Stimulated activated CD4-positive, alpha-beta T cell treated with anti-CD3 and anti-CD28 coated beads, Interleukin-1b, Interleukin-23, amount 100 ng/mL, for 4 hours (primary cell): ENCODE measurements around the gene ACAA2.
A peak's percentile ranks its signal among the peaks of the same experiment; 100 is the strongest.
"Not testable (repeated sequence)": the region's sequence is repeated elsewhere in the genome, so short reads cannot be mapped to it uniquely, and the experiment has no call there.

Experiments
- DNase-seq, 2 donors: peaks; one replicate each; pipeline ENCODE4 v3.0.0-alpha.2; 2020; ENCODE audit warnings: low read depth in 2 of 2

The ACAA2 gene

GRCh38 chr18:49844903-49845302 is 31.6 kb upstream of the ACAA2 start:
- DNase-seq: no peak

- DNase-seq: no peak
These were observed 30.7 kb upstream of the ACAA2 start for GRCh38 chr18:49843778-49844625.

- no peak for DNase-seq
These were observed 29.8 kb upstream of the ACAA2 start for GRCh38 chr18:49843131-49843530.

- no peak for DNase-seq
These were observed 29.3 kb upstream of the ACAA2 start for GRCh38 chr18:49842656-49843055.

- DNase-seq: no peak
These were observed 28.2 kb upstream of the ACAA2 start for GRCh38 chr18:49841236-49842217.

- no peak for DNase-seq
These were observed 25.7 kb upstream of the ACAA2 start for GRCh38 chr18:49839012-49839411.

GRCh38 chr18:49838381-49838780 is 25.0 kb upstream of the ACAA2 start:
- DNase-seq: no peak

- no peak for DNase-seq
These were observed 24.6 kb upstream of the ACAA2 start for GRCh38 chr18:49837889-49838288.

GRCh38 chr18:49837316-49837835 is 24.0 kb upstream of the ACAA2 start:
- DNase-seq: not testable (repeated sequence)

- no peak for DNase-seq
These were observed 22.1 kb upstream of the ACAA2 start for GRCh38 chr18:49835405-49835804.

GRCh38 chr18:49834258-49834657 is 20.9 kb upstream of the ACAA2 start:
- DNase-seq: no peak

GRCh38 chr18:49833814-49834213 is 20.5 kb upstream of the ACAA2 start:
- DNase-seq: no peak

- DNase-seq: no peak
These were observed 18.9 kb upstream of the ACAA2 start for GRCh38 chr18:49832221-49832647.

GRCh38 chr18:49827996-49828395 is 14.7 kb upstream of the ACAA2 start:
- DNase-seq: no peak

- peak in 1 of 2 donors; percentile 37 for DNase-seq
These were observed 6.7 kb upstream of the ACAA2 start for GRCh38 chr18:49819823-49820671.

- no peak for DNase-seq
These were observed 5.8 kb upstream of the ACAA2 start for GRCh38 chr18:49819071-49819662.

GRCh38 chr18:49817947-49818346 is 4.6 kb upstream of the ACAA2 start:
- no peak for DNase-seq

- no peak for DNase-seq
These were observed 2.6 kb upstream of the ACAA2 start for GRCh38 chr18:49815927-49816326.

GRCh38 chr18:49814147-49814499 is 790 bp upstream of the ACAA2 start:
- DNase-seq: peak in 1 of 2 donors; percentile 42

GRCh38 chr18:49813069-49813318 is 339 bp downstream of the ACAA2 start:
- peak in 1 of 2 donors; percentile 7 for DNase-seq
